HepG2 (cell line): Measurements from ENCODE around the gene CDC42BPG. TPM values are rescaled to one million over a fixed set of nuclear protein-coding genes. Genes with fewer than 3 reads are reported as not detected.

Experiments
- ATAC-seq: fragments of 200-7000 bp; cut with Tn5 transposase; 3 replicates; pipeline ENCODE4 v1.9.1; 2020; ENCODE audit warnings: mild to moderate bottlenecking, moderate library complexity
- BruUV-seq: library from RNA; stranded (reverse); fragments of 400-500 nt; replicated peaks from 2 replicates; lab custom pipeline; 2021; lab: Mats Ljungman, UMichigan
- CTCF ChIA-PET: fragments of 300-600 bp; formaldehyde crosslinking; extraction: SDS; loops from one replicate; lab custom pipeline; 2021; ENCODE audit warnings: low total read pairs, inconsistent platforms, low intra/inter-chr PET ratio; lab: Yijun Ruan, JAX
- POLR2A ChIA-PET: fragments of 350-600 bp; sonication (Branson Sonifier 250); formaldehyde crosslinking; loops from one replicate; lab custom pipeline; 2020; ENCODE audit warnings: antibody characterized with exemption, inconsistent platforms; lab: Yijun Ruan, JAX
- DNase-seq: peaks from one replicate; pipeline ENCODE4 v3.0.0-alpha.2; 2015; ENCODE audit warnings: low spot score
- FAIRE-seq: peaks from 3 replicates; lab custom pipeline; 2011; peaks lifted over from hg19 to GRCh38; lab: Jason Lieb, UNC
- H2AFZ ChIP-seq: one replicate; pipeline ENCODE4 v1.6.1; 2011; ENCODE audit warnings: low read length, inconsistent platforms
- H3K27ac ChIP-seq: fragments of 300-600 bp; 3 replicates; pipeline ENCODE4 v1.8.0; 2011; ENCODE audit warnings: mixed run types, mild to moderate bottlenecking, mixed read lengths, low read length, inconsistent platforms; ENCODE audit not compliant: insufficient read depth; ENCODE audit errors: extremely low read length
- H3K27me3 ChIP-seq, 2 experiments: fragments of 200-600 bp in 1 of 2; 2 replicates in 1 of 2; 3 replicates in 1 of 2; pipeline versions ENCODE4 v1.6.0 to v1.8.0; 2011; ENCODE audit warnings: low read length in 2 of 2, mild to moderate bottlenecking in 2 of 2, moderate library complexity in 2 of 2, inconsistent platforms in 1 of 2; ENCODE audit not compliant: insufficient read depth in 2 of 2, control insufficient read depth in 1 of 2
- H3K36me3 ChIP-seq, 2 experiments: fragments of 200-600 bp in 1 of 2; replicated peaks in 1 of 2; 2 replicates in 1 of 2; 3 replicates in 1 of 2; pipeline versions ENCODE4 v1.5.1 to v1.8.0; 2011; ENCODE audit warnings: low read length in 2 of 2, inconsistent platforms in 1 of 2; ENCODE audit not compliant: insufficient read depth in 2 of 2, control insufficient read depth in 1 of 2
- H3K4me1 ChIP-seq: 2 replicates; pipeline ENCODE4 v1.5.1; 2012; ENCODE audit warnings: low read length, inconsistent platforms; ENCODE audit not compliant: insufficient read depth
- H3K4me2 ChIP-seq: 2 replicates; pipeline ENCODE4 v1.6.0; 2011; ENCODE audit warnings: low read depth, low read length, inconsistent platforms
- H3K4me3 ChIP-seq, 3 experiments: fragments of 200-600 bp in 1 of 3; sonication (generic), shearing (Covaris generic) in 1 of 3; replicated peaks in 1 of 3; 2 replicates each; pipeline ENCODE4 v1.5.1; 2011 to 2016; ENCODE audit warnings: low read length in 3 of 3, inconsistent platforms in 2 of 3, low read depth in 2 of 3, mild to moderate bottlenecking in 2 of 3, control low read depth in 1 of 3, mixed read lengths in 1 of 3; ENCODE audit not compliant: insufficient read depth in 1 of 3
- H3K79me2 ChIP-seq: one replicate; pipeline ENCODE4 v1.6.1; 2011; ENCODE audit warnings: low read length, inconsistent platforms; ENCODE audit not compliant: insufficient read depth
- H3K9ac ChIP-seq: 2 replicates; pipeline ENCODE4 v1.6.0; 2011; ENCODE audit warnings: mild to moderate bottlenecking, low read depth, low read length, inconsistent platforms; ENCODE audit not compliant: insufficient read depth
- H3K9me3 ChIP-seq: 2 replicates; pipeline ENCODE4 v1.5.1; 2012; ENCODE audit warnings: mild to moderate bottlenecking, low read length
- H4K20me1 ChIP-seq: 2 replicates; pipeline ENCODE4 v1.6.0; 2011; ENCODE audit warnings: inconsistent platforms, mild to moderate bottlenecking, low read length, moderate library complexity; ENCODE audit not compliant: insufficient read depth
- HNRNPH1 ChIP-seq: fragments of 200-400 bp; formaldehyde crosslinking; optimal IDR thresholded peaks from 2 replicates; pipeline ENCODE3; 2017; ENCODE audit warnings: mild to moderate bottlenecking, low read depth, low read length
- HNRNPL ChIP-seq: fragments of 200-400 bp; formaldehyde crosslinking; IDR thresholded peaks from 2 replicates; pipeline ENCODE4 v1.6.1; 2017; ENCODE audit warnings: mild to moderate bottlenecking, low read depth, low read length
- HOXA7 ChIP-seq: sonication (generic); formaldehyde crosslinking; IDR thresholded peaks from 2 replicates; pipeline ENCODE4 v1.8.1; 2022; ENCODE audit warnings: mild to moderate bottlenecking, missing genetic modification reagents, moderate library complexity
- NR2C2 ChIP-seq: sonication (generic); formaldehyde crosslinking; IDR thresholded peaks from 2 replicates; pipeline ENCODE4 v1.4.0; 2020; ENCODE audit warnings: missing genetic modification reagents, mild to moderate bottlenecking, moderate library complexity, borderline replicate concordance
- NR2F6 ChIP-seq, 2 experiments: IDR thresholded peaks; 2 replicates each; pipeline ENCODE4 v1.6.1; 2016; ENCODE audit warnings: antibody characterized with exemption in 1 of 2, mild to moderate bottlenecking in 1 of 2
- PRPF4 ChIP-seq: fragments of 200-400 bp; formaldehyde crosslinking; IDR thresholded peaks from 2 replicates; pipeline ENCODE4 v1.6.1; 2016; ENCODE audit warnings: low read length, low read depth; ENCODE audit not compliant: poor library complexity, severe bottlenecking
- SAFB2 ChIP-seq: sonication (generic); formaldehyde crosslinking; IDR thresholded peaks from 2 replicates; pipeline ENCODE4 v1.5.1; 2020; ENCODE audit warnings: missing genetic modification reagents, low read depth, mild to moderate bottlenecking, borderline replicate concordance
- TIGD3 ChIP-seq: sonication (generic); formaldehyde crosslinking; IDR thresholded peaks from 2 replicates; pipeline ENCODE4 v1.5.1; 2020; ENCODE audit warnings: mild to moderate bottlenecking, missing genetic modification reagents, borderline replicate concordance
- ZNF749 ChIP-seq: sonication (generic); formaldehyde crosslinking; IDR thresholded peaks from 2 replicates; pipeline ENCODE4 v1.8.0; 2022; ENCODE audit warnings: mild to moderate bottlenecking, missing genetic modification reagents, moderate library complexity, borderline replicate concordance
- WGBS: methylation state at CpG from one replicate; pipeline ENCODE4 v1.1.6; 2017; ENCODE audit warnings: low lambda C conversion rate; 5-methylcytosine and 5-hydroxymethylcytosine counted together
- in situ Hi-C: cut with HindIII; loops from 2 replicates; pipeline ENCODE4 v1.10.0; 2017; ENCODE audit warnings: low pct_unique_long_range_greater_than_20kb; ENCODE audit not compliant: extremely low pct_ligation_motif_present
- intact Hi-C: fragments of 100-400 bp; cut with micrococcal nuclease; formaldehyde crosslinking; loops from one replicate; pipeline ENCODE4 v1.10.0; 2022; ENCODE audit not compliant: unreplicated experiment
- polyA plus RNA-seq, 8 experiments: library from polyadenylated mRNA; depleted of rRNA in 3 of 8; stranded (reverse) in 7 of 8; unstranded in 1 of 8; fragments of >200 nt; fragmentation: Illumina TruSeq in 4 of 8; extraction: Trizol in 4 of 8; gene quantifications; 2 replicates each; pipeline versions ENCODE4 v1.2.1 to v1.2.3, GENCODE V29; 2011 to 2016; ENCODE audit warnings: low read depth in 4 of 8, missing spikeins in 1 of 8, mixed read lengths in 1 of 8; ENCODE audit not compliant: insufficient read depth in 1 of 8
- total RNA-seq, 5 experiments: library from RNA; depleted of rRNA; stranded (reverse); fragments of >200 nt; fragmentation: Illumina TruSeq; extraction: Trizol; gene quantifications; 2 replicates each; pipeline ENCODE4 v1.2.3, GENCODE V29; 2016; ENCODE audit warnings: low read depth in 1 of 5
- TF ChIP-seq, protein P1 (sequence below): sonication (generic); formaldehyde crosslinking; IDR thresholded peaks from 2 replicates; pipeline ENCODE4 v1.5.0; 2020; ENCODE audit warnings: mild to moderate bottlenecking, missing genetic modification reagents, borderline replicate concordance
- TF ChIP-seq, protein P2 (sequence below): sonication (generic); formaldehyde crosslinking; IDR thresholded peaks from 2 replicates; pipeline ENCODE4 v1.4.0; 2020; ENCODE audit warnings: missing genetic modification reagents

The CDC42BPG gene
- total and polyA plus RNA-seq, 2 of the 13 experiments (the other 11 are each of a cell fraction or from before 2014, with no cell fraction given): 0.55 to 1.4 TPM

GRCh38 chr11:64800303-64801157, 43.9 kb downstream of the CDC42BPG start:
- BruUV-seq: no TSS peak
- FAIRE-seq (no peak), DNase-seq (no peak), ATAC-seq (0 out of 3 replicates have a peak, but pooled peaks have one; percentile 2)
- POLR2A ChIA-PET: interaction anchor here (0.9 to 3.2 kb wide), 4 partner anchors 10 to 42 kb away, joined by 3 to 19 read pairs (median 5); partner anchors contain the start of gene SF1
- intact Hi-C loops (loop anchor here (5.0 kb wide), 1 partner anchor 47 kb away; no protein-coding TSS in a partner anchor), in situ Hi-C loops (loop anchor here (5.0 kb wide), 1 partner anchor 42 kb away; the partner anchor contains the start of gene CDC42BPG)
- Histone ChIP-seq H3K27me3 (no peaks in the 10 kb centered on the region), H3K4me2 (peak overlapping the region; percentile 75), H3K9ac (no peak overlapping the region), H4K20me1 (no peaks in the 10 kb centered on the region), H3K36me3 (peaks cover 4 to 7% of the 10 kb centered on the region in 2 experiments; a peak in 2 of 5 replicates), H3K4me3 (peak overlapping the region in 1 of 3 experiments; percentile 5; a peak in 1 of 6 replicates), H3K4me1 (peaks cover 66% of the 10 kb centered on the region), H2AFZ (no peak overlapping the region), H3K79me2 (no peaks in the 10 kb centered on the region), H3K27ac (peak overlapping the region; percentile 21), H3K9me3 (no peaks in the 10 kb centered on the region)
- WGBS: 38% methylated on average over 12 of the region's 26 CpGs
- CTCF ChIA-PET: no interaction called here
- no peak for TF ChIP-seq ZNF749
- TF ChIP-seq HNRNPH1: no peak
- TF ChIP-seq HNRNPL: 0 out of 2 replicates have a peak, but pooled peaks have one; percentile 46
- no peak for TF ChIP-seq SAFB2 (CRISPR knock-in tag)
- TF ChIP-seq, protein P1, sequence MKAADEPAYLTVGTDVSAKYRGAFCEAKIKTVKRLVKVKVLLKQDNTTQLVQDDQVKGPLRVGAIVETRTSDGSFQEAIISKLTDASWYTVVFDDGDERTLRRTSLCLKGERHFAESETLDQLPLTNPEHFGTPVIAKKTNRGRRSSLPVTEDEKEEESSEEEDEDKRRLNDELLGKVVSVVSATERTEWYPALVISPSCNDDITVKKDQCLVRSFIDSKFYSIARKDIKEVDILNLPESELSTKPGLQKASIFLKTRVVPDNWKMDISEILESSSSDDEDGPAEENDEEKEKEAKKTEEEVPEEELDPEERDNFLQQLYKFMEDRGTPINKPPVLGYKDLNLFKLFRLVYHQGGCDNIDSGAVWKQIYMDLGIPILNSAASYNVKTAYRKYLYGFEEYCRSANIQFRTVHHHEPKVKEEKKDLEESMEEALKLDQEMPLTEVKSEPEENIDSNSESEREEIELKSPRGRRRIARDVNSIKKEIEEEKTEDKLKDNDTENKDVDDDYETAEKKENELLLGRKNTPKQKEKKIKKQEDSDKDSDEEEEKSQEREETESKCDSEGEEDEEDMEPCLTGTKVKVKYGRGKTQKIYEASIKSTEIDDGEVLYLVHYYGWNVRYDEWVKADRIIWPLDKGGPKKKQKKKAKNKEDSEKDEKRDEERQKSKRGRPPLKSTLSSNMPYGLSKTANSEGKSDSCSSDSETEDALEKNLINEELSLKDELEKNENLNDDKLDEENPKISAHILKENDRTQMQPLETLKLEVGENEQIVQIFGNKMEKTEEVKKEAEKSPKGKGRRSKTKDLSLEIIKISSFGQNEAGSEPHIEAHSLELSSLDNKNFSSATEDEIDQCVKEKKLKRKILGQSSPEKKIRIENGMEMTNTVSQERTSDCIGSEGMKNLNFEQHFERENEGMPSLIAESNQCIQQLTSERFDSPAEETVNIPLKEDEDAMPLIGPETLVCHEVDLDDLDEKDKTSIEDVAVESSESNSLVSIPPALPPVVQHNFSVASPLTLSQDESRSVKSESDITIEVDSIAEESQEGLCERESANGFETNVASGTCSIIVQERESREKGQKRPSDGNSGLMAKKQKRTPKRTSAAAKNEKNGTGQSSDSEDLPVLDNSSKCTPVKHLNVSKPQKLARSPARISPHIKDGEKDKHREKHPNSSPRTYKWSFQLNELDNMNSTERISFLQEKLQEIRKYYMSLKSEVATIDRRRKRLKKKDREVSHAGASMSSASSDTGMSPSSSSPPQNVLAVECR: peak; percentile 5; the same call in 1 of the 2 replicates
- TF ChIP-seq NR2C2: 0 out of 2 replicates have a peak, but pooled peaks have one; percentile 25
- no peak for TF ChIP-seq PRPF4
- TF ChIP-seq, protein P2, sequence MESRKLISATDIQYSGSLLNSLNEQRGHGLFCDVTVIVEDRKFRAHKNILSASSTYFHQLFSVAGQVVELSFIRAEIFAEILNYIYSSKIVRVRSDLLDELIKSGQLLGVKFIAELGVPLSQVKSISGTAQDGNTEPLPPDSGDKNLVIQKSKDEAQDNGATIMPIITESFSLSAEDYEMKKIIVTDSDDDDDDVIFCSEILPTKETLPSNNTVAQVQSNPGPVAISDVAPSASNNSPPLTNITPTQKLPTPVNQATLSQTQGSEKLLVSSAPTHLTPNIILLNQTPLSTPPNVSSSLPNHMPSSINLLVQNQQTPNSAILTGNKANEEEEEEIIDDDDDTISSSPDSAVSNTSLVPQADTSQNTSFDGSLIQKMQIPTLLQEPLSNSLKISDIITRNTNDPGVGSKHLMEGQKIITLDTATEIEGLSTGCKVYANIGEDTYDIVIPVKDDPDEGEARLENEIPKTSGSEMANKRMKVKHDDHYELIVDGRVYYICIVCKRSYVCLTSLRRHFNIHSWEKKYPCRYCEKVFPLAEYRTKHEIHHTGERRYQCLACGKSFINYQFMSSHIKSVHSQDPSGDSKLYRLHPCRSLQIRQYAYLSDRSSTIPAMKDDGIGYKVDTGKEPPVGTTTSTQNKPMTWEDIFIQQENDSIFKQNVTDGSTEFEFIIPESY (CRISPR knock-in tag): peak; percentile 8; the same call in 1 of the 2 replicates
- no peak for TF ChIP-seq NR2F6 (IDR thresholded peaks at IDR 0.05)
- 0 out of 2 replicates have a peak, but pooled peaks have one; percentile 22 for TF ChIP-seq NR2F6 (CRISPR knock-in tag; IDR thresholded peaks at IDR 0.05)
- TF ChIP-seq TIGD3: no peak
- no peak for TF ChIP-seq HOXA7
